AG09309 (cell line): ENCODE results near the gene CNOT1.

Experiments
- DNase-seq: peaks from one replicate; pipeline ENCODE4 v3.0.0-alpha.2; 2010; ENCODE audit warnings: low read depth
- H3K4me3 ChIP-seq: 2 replicates; pipeline ENCODE4 v1.5.1; 2011; ENCODE audit warnings: mild to moderate bottlenecking, low read depth, low read length, moderate library complexity; ENCODE audit not compliant: control insufficient read depth
- CTCF ChIP-seq: IDR thresholded peaks from 2 replicates; pipeline ENCODE4 v1.5.1; 2011; ENCODE audit warnings: mild to moderate bottlenecking, low read depth, low read length, inconsistent platforms; ENCODE audit not compliant: insufficient read depth, control insufficient read depth; ENCODE audit errors: missing control alignments

The CNOT1 gene

GRCh38 chr16:58651965-58652348 is 22.3 kb upstream of the CNOT1 start:
- no peak for DNase-seq
- H3K4me3 ChIP-seq, result no peak overlapping the region
- TF ChIP-seq CTCF, result no peak

DNA sequence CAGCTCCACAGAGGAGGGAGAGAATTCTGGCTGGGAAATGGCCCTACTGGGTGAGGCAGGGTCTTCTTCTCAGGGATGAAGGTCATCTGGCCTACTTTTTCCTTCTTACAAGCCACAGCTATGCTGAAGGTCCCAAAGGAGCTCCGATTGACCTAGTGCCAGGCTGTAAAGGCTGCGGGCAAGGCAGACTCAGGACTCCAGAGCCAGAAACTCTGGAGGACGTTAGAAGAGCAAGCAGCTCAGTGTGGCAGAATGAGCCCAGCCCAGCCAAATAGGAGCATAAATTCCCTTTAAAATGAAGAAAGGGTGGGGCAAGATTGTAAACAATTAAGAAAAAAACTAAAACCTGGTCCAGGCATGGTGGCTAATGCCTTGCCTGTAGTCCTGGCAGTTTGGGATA is 20.1 kb upstream of the CNOT1 start:
- no peak for TF ChIP-seq CTCF

DNA sequence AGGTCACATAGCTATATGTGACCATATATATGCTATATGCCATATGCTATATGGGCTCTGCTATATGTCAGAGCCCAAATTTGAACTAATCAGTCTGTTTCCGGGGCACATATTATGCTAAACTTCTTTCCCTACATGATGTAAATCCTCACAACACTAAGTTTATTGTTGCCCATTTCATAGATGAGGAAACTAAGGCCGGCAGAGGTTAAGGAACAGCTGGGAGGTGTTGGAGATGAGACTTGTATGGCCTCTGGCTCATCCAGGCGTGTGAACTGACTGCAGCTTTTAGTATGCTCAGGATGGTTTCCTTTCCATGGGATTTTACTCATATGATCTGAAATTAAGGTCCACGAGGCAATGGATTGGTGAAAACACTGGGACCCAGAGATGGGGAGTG is 17.5 kb upstream of the CNOT1 start:
- H3K4me3 ChIP-seq, result no peak overlapping the region
- DNase-seq, result no peak
- TF ChIP-seq CTCF, result no peak

More for the DNA sequence above, 20.1 kb upstream of the CNOT1 start:
- H3K4me3 ChIP-seq, result no peak overlapping the region
- DNase-seq, result no peak

- TF ChIP-seq CTCF, result no peak
- no peak overlapping the region for H3K4me3 ChIP-seq
- DNase-seq, result no peak
Observed at GRCh38 chr16:58644765-58645487, 15.3 kb upstream of the CNOT1 start.

- no peak for TF ChIP-seq CTCF
- DNase-seq, result no peak
- H3K4me3 ChIP-seq, result no peak overlapping the region
Observed at GRCh38 chr16:58644108-58644507, 14.5 kb upstream of the CNOT1 start.

- no peak for TF ChIP-seq CTCF
- no peak for DNase-seq
- H3K4me3 ChIP-seq, result no peak overlapping the region
Observed at GRCh38 chr16:58640949-58641348, 11.3 kb upstream of the CNOT1 start.
